ENCODE results near the gene ATP5IF1.

GRCh38 chr1:28197682-28198415 lies 38.1 kb upstream of the ATP5IF1 start:
- TF ChIP-seq CTCF (IDR thresholded peaks at IDR 0.05) (no peak), EZH2 (IDR thresholded peaks at IDR 0.05; ENCODE audit: borderline replicate concordance, insufficient read depth, low read depth, low read length, poor library complexity, severe bottlenecking) (no peak)
